PC-9 (cell line): Measurements from ENCODE around the gene SNX33.

Experiments
- CTCF ChIP-seq: fragments of 200-600 bp; sonication (generic); conservative IDR thresholded peaks from 2 replicates; pipeline ENCODE4 v1.6.1; 2017; ENCODE audit warnings: mixed run types, antibody characterized with exemption, mild to moderate bottlenecking, moderate library complexity
- EZH2 ChIP-seq: fragments of 200-600 bp; sonication (generic); IDR thresholded peaks from 2 replicates; pipeline ENCODE4 v1.8.0; 2017; ENCODE audit warnings: antibody characterized with exemption, low read depth

- TF ChIP-seq CTCF, result no peak
- no peak for TF ChIP-seq EZH2
Observed at GRCh38 chr15:75673426-75674235, 25.9 kb downstream of the SNX33 start.
